Measurements from ENCODE around the gene MYEOV.

MYEOV gene

DNA sequence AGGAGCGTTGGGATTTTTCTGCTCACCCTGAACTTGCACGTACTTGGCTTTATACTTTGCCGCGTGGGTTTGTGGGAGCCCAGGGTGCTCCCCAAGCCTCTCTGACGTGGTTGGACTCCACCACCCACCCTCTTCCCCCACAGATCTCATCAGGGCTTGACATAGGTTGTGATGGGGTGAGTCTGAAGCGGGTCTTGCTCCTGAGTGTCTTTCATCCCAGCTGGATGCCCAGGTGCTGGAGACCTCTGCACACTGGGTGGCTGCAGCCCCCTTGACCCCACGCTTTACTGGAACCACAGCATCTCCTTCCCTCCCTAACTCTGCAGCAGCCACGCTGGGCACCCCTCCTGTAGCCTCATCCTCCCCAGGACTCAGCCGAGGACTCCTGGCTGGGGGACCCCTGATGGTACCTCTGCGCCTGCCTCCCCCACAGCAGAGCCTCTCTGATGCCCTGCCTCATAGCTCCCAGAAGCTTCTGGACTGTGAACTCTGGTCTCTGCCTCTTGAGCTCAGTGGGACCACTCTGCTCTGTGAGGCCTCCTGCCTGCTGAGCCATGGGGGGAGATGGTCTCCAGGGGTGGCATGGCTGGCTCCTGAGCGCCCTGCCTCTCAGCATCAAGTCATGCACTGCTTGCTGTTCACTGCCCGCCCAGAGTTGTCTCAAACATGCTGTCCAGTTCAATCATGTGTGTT lies 45.2 kb downstream of the MYEOV start:
- DNase-seq: no peak

DNA sequence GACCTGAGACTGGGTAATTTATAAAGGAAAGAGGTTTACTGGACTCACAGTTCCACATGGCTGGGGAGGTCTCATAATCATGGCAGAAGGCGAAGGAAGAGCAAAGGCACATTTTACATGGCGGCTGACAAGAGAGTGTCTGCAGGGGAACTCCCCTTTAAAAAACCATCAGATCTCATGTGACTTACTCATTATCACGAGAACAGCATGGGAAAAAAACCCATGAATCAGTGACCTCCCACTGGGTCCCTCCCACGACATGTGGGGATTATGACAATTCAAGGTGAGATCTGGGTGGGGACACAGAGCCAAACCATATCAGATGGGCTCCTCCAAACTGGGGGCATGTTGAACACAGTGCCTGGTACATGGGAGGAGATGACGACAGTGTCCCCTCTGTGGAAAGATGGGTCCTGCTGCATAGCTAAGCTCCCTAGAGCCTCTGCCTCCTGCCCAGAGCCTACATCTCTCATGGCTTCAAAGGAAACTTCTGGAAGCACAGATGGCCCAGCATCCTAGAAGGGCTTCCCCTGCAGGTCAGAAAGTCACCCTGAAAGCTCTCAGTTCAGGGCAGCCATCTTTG lies 46.1 kb downstream of the MYEOV start:
- DNase-seq: no peak

DNA sequence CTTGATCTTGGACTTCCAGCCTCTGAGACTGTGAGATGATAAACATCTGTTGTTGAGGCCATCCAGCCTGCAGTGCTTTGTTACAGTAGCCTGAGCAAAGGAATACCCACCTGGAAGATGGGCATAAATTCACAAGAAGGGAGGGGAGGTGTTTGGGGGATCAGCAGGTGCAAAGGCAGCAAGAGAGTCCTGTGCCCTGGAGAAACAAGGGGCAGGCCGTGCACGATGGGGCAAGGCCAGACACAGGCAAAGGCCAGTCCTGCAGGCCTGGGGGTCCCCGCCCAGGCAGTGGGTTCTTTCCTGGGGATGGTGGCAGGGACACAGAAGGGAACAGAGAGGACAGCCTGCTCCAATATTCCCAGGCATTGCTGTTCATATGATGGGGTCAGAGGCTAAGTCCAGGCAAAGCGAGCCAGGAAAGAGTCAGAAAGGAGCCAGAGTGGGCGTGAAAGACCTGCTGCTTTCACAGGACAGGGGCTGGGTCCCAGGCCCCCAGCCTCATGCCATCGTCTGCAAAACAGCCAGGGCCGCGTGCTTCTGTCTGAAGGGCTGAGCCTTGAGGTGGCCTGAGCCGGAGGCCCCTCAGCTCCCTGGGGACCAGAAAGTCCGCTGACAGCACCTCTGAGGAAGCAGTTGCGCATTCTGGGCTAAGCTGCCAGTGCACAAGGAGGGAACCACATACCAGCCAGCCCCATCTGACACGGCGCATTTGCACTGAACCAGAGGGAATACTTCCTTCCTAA lies 48.8 kb downstream of the MYEOV start:
- DNase-seq: no peak

DNA sequence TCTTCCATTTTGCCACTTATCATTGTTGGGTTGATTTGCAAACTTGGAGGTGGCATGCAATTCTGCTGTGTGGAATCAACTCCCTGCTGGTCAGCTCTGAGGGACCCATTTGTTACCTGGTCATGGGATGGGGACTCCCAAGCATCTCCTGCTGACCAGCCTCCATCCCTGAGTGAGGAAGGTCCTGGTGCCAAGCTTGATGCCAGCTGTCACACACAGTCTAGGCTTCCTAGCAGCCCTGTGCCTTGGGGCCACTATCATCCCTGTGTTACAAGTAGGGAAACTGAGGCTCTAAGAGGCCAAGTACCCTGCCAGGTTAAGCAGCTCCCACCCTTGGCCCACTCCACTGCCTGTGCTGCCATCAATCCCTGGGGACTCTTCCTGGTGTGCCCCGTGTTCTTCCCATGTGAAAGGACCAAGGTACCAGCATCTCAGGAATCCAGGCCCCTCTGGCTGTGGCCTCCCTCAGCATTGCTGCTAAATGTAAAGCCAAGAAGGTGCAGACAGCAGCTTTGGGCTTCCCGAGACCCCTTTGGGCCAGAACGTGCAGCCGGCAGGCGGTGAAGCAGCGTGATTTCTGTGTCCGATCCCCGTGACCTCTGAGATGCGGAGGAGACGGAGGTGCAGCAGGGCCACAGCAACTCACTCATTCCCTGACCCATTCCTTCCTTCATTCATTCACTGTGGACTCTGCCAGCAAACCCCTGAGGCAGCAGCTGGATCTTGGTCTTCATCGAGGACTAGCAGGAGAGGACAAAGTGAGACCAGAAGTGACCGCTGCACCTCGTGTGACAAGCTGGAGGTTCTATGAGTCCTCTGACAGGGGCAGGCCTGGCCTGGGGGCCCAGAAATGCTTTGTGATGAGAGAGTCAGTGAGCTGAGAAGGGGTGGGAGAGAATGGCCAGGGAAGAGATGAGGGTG lies 49.7 kb downstream of the MYEOV start:
- DNase-seq: no peak

- DNase-seq: no peak
These were observed 50.7 kb downstream of the MYEOV start for GRCh38 chr11:69344570-69345145.

Data from hypothalamus (tissue), 51 donors.